Stimulated activated CD4-positive, alpha-beta T cell treated with anti-CD3 and anti-CD28 coated beads, Interleukin-4, amount 100 ng/mL, for 1 hour (primary cell): ENCODE results near the gene ELL3.
"Not testable (repeated sequence)": the region's sequence is repeated elsewhere in the genome, so short reads cannot be mapped to it uniquely, and the experiment has no call there.

Source experiments
- DNase-seq: peaks from one replicate; pipeline ENCODE4 v3.0.0-alpha.2; 2020

ELL3 gene

GRCh38 chr15:43789409-43789808, 12.6 kb upstream of the ELL3 start:
- no peak for DNase-seq

- DNase-seq: no peak
Observed at GRCh38 chr15:43779016-43779415, 2.2 kb upstream of the ELL3 start.

DNA sequence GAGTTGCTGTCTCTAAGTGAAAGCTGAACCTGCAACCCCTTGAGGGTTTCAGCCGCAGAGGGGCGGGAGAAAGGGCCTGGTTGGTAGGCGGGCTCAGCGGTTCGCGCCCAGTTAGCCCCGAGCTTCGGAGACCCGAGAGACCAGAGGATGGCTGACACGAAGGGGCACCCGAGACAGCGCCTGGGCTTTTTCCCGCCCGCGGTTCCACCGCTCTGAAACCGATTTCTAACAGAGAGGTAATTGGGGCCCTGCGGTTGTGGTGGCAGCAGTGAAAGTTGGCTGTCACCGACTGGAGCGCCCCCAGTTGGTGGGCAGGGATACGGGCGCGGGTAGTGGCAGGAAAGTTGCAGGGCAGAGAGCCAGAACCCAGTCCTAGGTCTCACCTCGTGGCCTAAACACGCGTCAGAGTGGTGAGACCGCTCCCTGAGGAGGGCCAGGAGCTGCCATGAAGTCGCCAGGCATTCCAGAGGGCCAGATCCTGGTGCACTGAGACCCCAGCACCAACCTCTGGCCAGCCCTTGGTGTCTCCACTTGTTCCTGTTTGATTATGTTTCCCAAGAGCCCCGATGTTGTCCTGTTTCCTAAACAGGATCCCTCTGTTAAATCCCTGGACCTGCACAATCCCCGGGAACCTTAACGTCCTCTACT, 625 bp upstream of the ELL3 start:
- peak; percentile 81 for DNase-seq

- DNase-seq: peak; percentile 25
Observed at GRCh38 chr15:43776101-43776717, 557 bp downstream of the ELL3 start.

DNA sequence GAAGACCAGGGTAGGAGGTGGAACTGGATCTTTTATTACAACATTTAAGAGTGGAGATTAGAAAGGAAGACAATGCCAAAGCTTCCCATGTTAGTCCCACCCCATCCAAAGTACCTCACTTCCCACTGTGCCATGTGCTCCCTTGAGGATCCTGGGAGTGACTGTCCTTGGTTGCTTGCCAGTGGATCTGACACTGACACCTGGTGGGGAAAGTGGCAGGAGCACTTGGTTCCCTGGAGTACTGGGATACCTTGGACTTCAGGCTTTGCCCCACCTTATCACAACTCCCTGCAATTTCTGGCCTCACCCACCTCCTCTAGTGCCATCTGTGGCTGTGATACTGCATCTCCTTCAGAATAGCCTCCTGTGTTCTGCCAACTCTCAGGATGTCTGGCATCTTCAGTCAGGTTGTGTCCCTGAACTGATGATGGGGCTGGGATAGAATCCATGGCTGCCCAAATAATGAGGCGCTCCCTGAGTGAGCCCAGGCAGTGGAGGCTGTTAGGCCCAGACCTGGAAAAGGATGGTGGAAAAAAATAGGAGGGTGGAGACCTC, 1.3 kb downstream of the ELL3 start:
- no peak for DNase-seq

DNA sequence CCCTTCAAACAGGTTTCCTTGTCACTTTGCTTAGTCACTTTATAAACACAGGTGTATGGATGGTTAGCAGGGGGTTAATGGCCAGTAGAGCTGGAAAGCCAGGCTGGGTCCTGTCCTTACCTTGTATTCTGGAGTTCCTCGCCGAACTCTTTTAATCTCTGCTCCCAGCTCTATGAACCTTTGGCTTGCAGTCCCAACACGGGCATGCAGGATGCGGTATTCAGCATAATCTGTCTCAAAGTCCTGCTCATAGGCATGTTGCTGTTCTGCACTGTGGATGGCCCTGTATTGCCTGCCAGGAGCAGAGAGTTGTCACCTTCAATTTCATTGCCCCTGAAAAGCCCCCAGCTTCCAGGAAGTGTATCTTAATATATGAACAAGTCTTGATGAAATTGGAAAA, 2.7 kb downstream of the ELL3 start:
- DNase-seq: no peak

- DNase-seq: no peak
Observed at GRCh38 chr15:43772624-43773023, 4.1 kb downstream of the ELL3 start.

GRCh38 chr15:43771816-43772215, 5.0 kb downstream of the ELL3 start:
- DNase-seq: no peak

GRCh38 chr15:43769584-43770228, 7.1 kb downstream of the ELL3 start:
- DNase-seq: peak; percentile 65

- DNase-seq: no peak
Observed at GRCh38 chr15:43763819-43764446, 12.8 kb downstream of the ELL3 start.

DNA sequence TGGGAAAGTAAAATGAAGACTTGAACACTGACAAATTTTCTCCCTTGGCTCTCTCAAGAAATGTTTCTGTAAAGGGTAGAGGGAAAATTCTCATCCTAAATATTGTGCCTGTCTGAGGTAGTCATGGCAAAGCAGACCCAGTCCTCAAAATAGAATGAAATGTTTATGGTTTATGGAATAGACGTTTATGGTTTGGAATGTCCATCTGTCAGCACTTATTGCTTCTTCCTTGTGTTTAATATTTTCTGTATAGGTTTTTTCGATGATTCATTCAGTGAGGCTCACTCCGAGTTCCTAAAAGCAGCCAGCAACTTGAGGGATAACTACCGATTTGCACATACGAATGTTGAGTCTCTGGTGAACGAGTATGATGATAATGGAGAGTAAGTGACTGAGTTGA, 13.9 kb downstream of the ELL3 start:
- DNase-seq: no peak

GRCh38 chr15:43751885-43752284, 24.9 kb downstream of the ELL3 start:
- no peak for DNase-seq

DNA sequence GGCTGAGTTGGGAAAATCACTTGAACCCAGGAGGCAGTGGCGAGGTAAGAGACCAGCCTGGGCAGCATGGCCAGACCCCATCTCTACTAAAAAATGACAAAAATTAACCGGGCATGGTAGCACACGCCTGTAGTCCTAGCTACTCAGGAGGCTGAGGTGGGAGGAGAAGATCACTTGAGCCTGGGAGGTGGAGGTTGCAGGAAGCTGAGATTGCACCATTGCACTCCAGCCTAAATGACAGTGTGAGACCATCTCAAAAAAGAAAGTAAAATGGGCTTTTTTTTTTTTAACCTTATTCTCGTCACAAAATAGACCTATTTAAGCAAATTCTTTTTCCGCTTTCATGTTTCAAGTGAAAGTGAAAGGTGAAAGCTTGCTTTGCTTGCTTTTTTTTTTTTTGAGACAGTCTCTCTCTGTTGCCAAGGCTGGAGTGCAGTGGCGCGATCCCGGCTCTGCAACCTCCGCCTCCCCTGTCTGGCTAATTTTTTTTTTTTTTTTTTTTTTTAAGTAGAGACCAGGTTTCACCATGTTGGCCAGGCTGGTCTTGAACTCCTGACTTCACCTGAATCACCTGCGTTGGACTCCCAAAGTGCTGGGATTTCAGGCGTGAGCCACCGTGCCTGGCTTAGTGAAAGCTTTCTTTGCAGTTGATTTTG, 26.9 kb downstream of the ELL3 start:
- DNase-seq: peak; percentile 33

DNA sequence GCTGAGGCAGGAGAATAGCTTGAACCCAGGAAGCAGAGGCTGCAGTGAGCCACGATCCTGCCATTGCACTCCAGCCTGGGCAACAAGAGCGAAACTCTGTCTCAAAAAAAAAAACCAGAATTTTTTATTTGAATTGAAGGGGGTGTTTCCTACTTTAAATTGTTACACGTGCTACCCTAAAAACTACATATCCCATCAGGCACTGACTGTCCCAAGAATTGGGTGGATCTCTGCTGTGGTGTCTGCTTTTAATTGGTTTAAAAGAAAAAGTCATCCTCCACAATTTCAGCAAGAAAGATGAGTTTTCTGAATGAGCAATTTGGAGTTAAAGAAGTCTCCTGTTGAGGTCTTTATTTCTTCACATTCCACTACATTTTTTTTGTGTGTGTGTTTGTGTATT, 28.4 kb downstream of the ELL3 start:
- no peak for DNase-seq

GRCh38 chr15:43746903-43747309, 29.9 kb downstream of the ELL3 start:
- not testable (repeated sequence) for DNase-seq

- peak; percentile 86 for DNase-seq
Observed at GRCh38 chr15:43746245-43746902, 30.4 kb downstream of the ELL3 start, which contains the start of gene PDIA3. Gene PDIA3 (plus strand): TSS chr15:43746438. CDS start chr15:43746540, 102 bp downstream.

GRCh38 chr15:43735416-43735815, 41.4 kb downstream of the ELL3 start:
- no peak for DNase-seq

DNA sequence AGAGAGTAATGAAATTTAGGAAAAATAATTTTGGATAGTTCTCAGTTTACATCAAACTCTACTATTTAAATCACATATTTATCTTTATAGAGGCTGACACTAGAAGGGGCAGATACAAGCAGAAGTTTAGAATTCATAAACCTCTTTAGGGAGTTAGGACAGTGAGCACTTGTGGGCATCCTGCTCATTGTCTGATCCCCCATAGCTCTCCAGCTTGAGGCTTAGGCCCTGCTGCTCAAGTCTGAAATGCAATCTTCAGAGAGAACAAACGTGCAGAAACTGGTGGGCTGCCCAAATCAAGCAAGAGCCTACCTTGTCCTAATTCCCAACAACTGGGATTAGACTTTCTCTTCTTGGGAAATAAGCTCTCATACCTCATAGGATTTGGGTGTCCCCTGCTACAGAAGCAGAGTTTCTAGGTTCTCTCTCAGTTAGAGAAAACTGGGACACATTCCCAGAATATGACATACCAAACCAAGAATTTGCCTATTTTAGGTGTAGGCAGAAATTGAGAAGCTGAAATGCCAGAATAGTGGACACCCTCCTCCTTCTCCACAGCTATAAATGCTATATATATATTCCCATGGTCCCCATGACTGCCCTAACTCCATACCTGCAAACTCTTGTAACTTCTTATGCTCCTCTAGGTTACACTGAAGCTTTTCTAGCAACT, 48.6 kb downstream of the ELL3 start:
- not testable (repeated sequence) for DNase-seq

DNA sequence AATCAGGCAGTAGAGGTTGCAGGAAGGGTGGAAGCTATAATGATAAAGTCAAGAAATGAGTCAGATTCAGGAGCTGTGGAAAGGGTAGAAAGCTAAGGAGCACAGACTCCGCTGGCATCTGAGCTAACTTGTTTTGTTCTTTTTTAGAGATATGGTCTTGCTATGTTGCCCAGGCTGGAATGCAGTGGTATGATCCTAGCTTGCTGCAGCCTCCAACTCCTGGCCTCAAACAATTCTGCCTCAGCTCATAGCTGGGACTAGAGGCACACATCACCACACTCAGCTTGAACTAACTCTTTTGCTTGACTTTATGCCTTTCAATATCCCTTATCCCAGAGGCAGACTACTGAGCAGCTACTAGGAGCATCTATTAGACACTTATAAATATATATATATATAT, 50.5 kb downstream of the ELL3 start:
- not testable (repeated sequence) for DNase-seq

DNA sequence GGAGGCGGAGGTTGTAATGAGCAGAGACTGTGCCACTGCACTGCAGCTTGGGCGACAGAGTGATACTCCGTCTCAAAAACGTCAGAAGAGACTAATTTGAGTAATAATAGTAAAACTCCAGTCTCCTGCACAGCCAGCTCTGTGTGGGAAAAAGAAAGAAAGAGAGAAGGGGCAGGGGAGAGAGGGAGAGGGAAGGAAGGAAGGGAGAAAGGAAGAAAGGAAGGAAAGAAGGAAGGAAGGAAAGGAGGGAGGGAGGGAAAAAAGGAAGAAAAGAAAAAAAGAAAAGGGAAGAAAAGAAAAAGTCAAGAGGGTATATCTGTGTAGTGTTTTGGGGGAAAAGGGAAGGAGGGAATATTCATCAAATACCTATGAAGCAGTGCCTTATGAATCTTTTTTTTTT, 53.6 kb downstream of the ELL3 start:
- DNase-seq: no peak
